HG03432 (cell line): ENCODE data around the gene PARP16.

Experiments used
- ATAC-seq: cut with Tn5 transposase; IDR thresholded peaks from one replicate; pipeline ENCODE4 v1.9.1; 2021; ENCODE audit warnings: mild to moderate bottlenecking, moderate library complexity; ENCODE audit not compliant: unreplicated experiment

Gene PARP16

DNA sequence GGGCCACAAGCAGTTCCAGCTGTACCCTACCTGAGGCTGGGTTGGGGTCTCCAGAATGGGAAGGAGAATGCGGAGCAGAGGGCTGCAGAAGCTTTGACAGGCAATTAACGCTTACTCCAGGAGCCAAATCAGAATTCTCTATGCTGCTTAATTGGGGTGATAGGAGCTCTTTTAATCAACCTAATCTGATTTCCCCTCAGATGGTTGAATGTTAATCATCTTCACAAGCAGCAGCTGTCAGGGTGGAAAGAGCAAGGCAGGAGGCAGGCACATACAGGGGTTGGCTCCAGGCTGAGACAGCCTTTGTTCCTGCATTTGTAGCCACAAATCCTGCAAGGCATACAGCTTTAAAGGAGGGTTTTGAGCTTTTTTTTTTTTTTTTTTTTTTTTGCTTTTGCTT is 78.0 kb downstream of the PARP16 start:
- no peak for ATAC-seq
